Body of pancreas (tissue), 4 donors: Measurements from ENCODE around the gene PRTFDC1. TPM values are rescaled to one million over a fixed set of nuclear protein-coding genes. Genes with fewer than 3 reads are reported as not detected.
"Not testable (repeated sequence)": the region's sequence is repeated elsewhere in the genome, so short reads cannot be mapped to it uniquely, and the experiment has no call there.

Source experiments
- ATAC-seq: fragments of 150-250 bp; one replicate; pipeline ENCODE4 v1.9.1; 2016
- DNase-seq, 4 donors: peaks; one replicate each; pipeline ENCODE4 v3.0.0-alpha.2; 2019
- H3K27ac ChIP-seq, 4 donors: fragments of 200-600 bp; sonication (generic); 1 replicate in 3 of 4; 2 replicates in 1 of 4; pipeline versions ENCODE4 v1.5.1 to v1.6.1; 2016 to 2019; ENCODE audit warnings: mild to moderate bottlenecking in 1 of 4, mixed read lengths in 1 of 4, moderate library complexity in 1 of 4
- H3K27me3 ChIP-seq, 2 donors: fragments of 200-600 bp; sonication (generic); one replicate each; pipeline ENCODE4 v1.6.0; 2016; ENCODE audit warnings: mild to moderate bottlenecking in 1 of 2
- H3K36me3 ChIP-seq, 2 donors: fragments of 200-600 bp; sonication (generic); replicated peaks in 1 of 2; 2 replicates each; pipeline ENCODE4 v1.5.1; 2016; ENCODE audit warnings: low read depth in 2 of 2; ENCODE audit not compliant: insufficient read depth in 1 of 2
- H3K4me1 ChIP-seq: fragments of 200-600 bp; sonication (generic); one replicate; pipeline ENCODE4 v1.6.0; 2016
- H3K4me3 ChIP-seq, 2 donors: fragments of 200-600 bp; sonication (generic); 1 replicate in 1 of 2; 2 replicates in 1 of 2; pipeline ENCODE4 v1.5.1; 2016 to 2019
- H3K9me3 ChIP-seq, 3 donors: fragments of 200-600 bp; sonication (generic); 1 replicate in 2 of 3; 2 replicates in 1 of 3; pipeline ENCODE4 v1.5.1; 2016
- POLR2A ChIP-seq, 3 donors: fragments of 450-650 bp; IDR thresholded peaks; one replicate each; pipeline ENCODE4 v1.6.1; 2016; ENCODE audit warnings: antibody characterized with exemption in 3 of 3, mild to moderate bottlenecking in 2 of 3
- WGBS, 2 donors: methylation state at CpG; one replicate each; pipeline ENCODE4 v1.1.5; 2017; 5-methylcytosine and 5-hydroxymethylcytosine counted together
- intact Hi-C: fragments of 100-400 bp; cut with DNase I; formaldehyde crosslinking; loops from one replicate; pipeline ENCODE4 v1.15.1; 2023
- total RNA-seq, 2 donors: library from RNA; depleted of rRNA; stranded (reverse); fragments of >200 nt; gene quantifications; one replicate each; pipeline ENCODE4 v1.1.0, GENCODE V29; 2016
- TF ChIP-seq, protein P1 (sequence below), 7 experiments: fragments of 450-650 bp in 4 of 7; fragments of 200-600 bp in 3 of 7; sonication (generic) in 3 of 7; IDR thresholded peaks; one replicate each; pipeline ENCODE4 v1.5.1; 2016 to 2019; ENCODE audit warnings: antibody characterized with exemption in 7 of 7

PRTFDC1 gene
- total RNA-seq, 2 donors from 2014 or later, result 6.5 to 14.2 TPM

DNA sequence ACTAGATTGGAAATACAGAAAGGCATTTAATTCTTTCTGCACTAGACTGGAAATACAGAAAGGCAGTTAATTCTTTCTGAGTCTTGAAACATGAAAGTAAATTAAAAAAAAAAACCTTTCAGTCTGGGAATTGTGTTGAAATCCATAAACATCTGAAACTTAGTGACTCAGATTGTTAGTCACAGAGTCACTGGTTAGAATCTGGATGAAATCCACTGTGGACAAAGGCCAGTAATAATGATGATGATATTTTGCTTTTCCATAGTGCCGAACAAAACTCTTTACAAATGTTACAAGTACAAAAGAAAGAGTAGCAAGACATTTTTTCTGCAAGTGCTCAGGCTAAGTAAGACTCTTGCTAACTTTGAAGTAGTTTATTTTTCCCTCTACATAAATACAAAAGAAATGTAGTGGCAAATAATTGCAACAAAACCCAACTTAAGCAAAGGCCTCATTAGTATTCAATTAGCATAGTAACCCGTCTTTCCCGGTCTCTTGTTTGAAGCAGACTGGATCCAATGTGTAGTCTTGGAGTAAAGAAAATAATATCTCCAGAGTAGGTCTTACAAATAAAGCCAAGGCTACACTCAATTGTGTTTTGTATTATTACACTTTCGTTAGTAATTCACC lies 5.8 kb upstream of the PRTFDC1 start:
- WGBS, 2 donors, result 70 to 81% methylated on average over 4 of the region's 4 CpGs
- H3K36me3 ChIP-seq, result no peaks in the 10 kb centered on the region
- TF ChIP-seq, protein P1, sequence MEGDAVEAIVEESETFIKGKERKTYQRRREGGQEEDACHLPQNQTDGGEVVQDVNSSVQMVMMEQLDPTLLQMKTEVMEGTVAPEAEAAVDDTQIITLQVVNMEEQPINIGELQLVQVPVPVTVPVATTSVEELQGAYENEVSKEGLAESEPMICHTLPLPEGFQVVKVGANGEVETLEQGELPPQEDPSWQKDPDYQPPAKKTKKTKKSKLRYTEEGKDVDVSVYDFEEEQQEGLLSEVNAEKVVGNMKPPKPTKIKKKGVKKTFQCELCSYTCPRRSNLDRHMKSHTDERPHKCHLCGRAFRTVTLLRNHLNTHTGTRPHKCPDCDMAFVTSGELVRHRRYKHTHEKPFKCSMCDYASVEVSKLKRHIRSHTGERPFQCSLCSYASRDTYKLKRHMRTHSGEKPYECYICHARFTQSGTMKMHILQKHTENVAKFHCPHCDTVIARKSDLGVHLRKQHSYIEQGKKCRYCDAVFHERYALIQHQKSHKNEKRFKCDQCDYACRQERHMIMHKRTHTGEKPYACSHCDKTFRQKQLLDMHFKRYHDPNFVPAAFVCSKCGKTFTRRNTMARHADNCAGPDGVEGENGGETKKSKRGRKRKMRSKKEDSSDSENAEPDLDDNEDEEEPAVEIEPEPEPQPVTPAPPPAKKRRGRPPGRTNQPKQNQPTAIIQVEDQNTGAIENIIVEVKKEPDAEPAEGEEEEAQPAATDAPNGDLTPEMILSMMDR (IDR thresholded peaks at IDR 0.05), result no peak
- TF ChIP-seq POLR2A (IDR thresholded peaks at IDR 0.05), result no peak
- H3K9me3 ChIP-seq, result no peaks in the 10 kb centered on the region
- no peak overlapping the region for H3K4me3 ChIP-seq
- intact Hi-C loops, result no loop called here
- H3K4me1 ChIP-seq, result peaks cover 14% of the 10 kb centered on the region
- no peak overlapping the region for H3K27ac ChIP-seq
- DNase-seq, result no peak
- ATAC-seq, result peak; percentile 46
- H3K27me3 ChIP-seq, result no peaks in the 10 kb centered on the region

DNA sequence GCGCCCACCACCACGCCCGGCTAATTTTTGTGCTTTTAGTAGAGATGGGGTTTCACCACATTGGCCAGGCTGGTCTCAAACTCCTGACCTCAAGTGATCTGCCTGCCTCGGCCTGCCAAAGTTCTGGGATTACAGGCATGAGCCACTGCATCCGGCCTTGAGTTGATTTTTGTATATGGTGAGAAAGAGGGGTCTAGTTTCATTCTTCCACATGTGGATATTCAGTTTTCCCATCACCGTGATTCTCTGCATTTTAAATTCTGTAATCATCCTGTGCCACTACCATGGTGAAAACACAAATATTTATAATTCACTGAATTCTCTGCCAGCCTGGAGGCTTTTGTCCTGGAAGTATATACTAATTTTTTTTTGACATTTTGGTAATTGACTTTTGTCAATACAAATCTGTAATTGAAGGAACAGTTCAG lies 5.2 kb upstream of the PRTFDC1 start:
- H3K4me1 ChIP-seq, result peaks cover 12% of the 10 kb centered on the region
- H3K9me3 ChIP-seq, H3K4me3 ChIP-seq, DNase-seq, intact Hi-C loops, H3K36me3 ChIP-seq, H3K27me3 ChIP-seq, ATAC-seq, H3K27ac ChIP-seq: not testable (repeated sequence)
- WGBS, 2 donors, result 90 to 92% methylated on average over 6 of the region's 6 CpGs

DNA sequence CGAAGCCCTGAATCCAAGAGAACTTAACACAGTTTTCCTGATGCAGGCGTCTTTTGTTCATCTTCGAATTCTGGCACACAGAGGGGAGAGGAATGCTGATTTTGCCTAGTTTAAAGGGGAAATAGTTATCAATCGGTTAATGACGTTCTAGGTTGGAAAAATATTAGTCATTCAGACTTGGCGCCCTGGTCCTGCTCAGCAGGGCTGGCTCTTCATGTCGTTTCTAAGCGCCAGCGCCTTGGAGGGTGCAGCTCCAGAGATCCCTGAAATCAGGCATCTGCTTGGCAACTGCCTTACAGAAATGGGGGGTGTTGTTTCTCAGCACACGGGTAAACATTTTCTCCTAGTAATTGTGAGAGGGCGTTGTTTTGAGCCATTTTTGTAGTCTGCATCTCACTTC lies 1.3 kb upstream of the PRTFDC1 start:
- DNase-seq (no peak), ATAC-seq (no peak)
- Histone ChIP-seq H3K27ac (peak overlapping the region in 1 of 4 donors; percentile 45), H3K4me3 (no peak overlapping the region), H3K27me3 (no peaks in the 10 kb centered on the region), H3K4me1 (peaks cover 8% of the 10 kb centered on the region), H3K9me3 (no peaks in the 10 kb centered on the region), H3K36me3 (no peaks in the 10 kb centered on the region)
- intact Hi-C loops, result no loop called here
- TF ChIP-seq, protein P1 (IDR thresholded peaks at IDR 0.05), result no peak
- TF ChIP-seq POLR2A (IDR thresholded peaks at IDR 0.05), result no peak
- 78 to 80% methylated on average over 11 of the region's 11 CpGs for WGBS, 2 donors

DNA sequence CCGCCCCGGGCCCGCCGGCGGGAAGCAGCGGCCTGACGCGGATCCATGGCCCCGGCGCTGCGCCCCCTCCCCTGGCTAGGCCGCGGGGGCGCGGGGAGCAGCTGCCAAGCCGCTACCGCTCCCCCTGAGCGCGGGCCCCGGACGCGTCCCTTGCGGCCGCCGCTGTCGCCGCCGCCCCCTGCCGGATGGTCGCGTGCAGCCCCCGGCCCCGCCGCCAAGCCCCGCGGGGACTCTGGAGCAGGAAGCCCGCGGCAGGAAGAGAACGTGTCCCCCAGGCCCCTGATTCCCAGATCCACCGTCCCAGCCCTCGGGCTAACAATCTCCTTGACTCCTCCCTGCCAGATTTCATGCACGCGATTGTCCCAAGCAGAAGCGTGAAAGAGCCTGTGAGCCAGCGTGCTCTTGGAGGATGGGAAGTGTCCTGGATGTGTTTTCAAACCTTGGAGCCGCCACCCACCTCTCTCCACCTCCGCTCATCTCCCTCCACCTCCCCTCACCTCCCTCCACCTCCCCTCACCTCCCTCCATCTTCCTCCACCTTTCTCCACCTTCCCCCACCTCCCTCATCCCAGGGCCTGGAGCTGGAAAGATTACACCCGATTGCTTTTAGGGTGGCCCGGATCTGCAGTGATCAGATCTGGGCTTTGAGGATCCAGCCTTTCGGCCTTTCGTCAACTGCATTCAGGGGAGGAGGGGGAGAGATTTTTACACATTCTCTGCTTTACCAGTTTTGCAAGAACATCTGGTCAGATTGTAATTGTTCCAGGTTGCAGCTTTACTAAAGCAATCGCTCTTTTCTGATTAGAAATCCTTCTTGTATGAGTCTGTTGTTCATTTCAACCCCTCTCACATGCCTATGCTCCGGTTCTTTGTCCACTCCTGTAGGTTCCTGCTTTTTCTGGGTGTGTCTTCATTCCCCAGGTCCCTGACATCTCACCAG lies 570 bp upstream of the PRTFDC1 start:
- DNase-seq (peak; percentile 27 to 55 (median 36)), ATAC-seq (peak; percentile 68)
- intact Hi-C loops, result no loop called here
- Histone ChIP-seq H3K4me3 (peak overlapping the region; percentile 19 to 29), H3K4me1 (peaks cover 8% of the 10 kb centered on the region), H3K27ac (peak overlapping the region; percentile 28 to 80 (median 53)), H3K36me3 (no peaks in the 10 kb centered on the region), H3K27me3 (no peaks in the 10 kb centered on the region), H3K9me3 (no peaks in the 10 kb centered on the region)
- WGBS, 2 donors, result 4 to 9% methylated on average over 17 to 52 of the region's 53 CpGs
- TF ChIP-seq, protein P1 (IDR thresholded peaks at IDR 0.05), result peak in 6 of 7 experiments; percentile 10 to 56 (median 30)
- TF ChIP-seq POLR2A (IDR thresholded peaks at IDR 0.05), result peak in 1 of 3 donors; percentile 7
